ENCODE measurements around the gene IFT80.
"Not testable (repeated sequence)": the region's sequence is repeated elsewhere in the genome, so short reads cannot be mapped to it uniquely, and the experiment has no call there.

IFT80 gene

GRCh38 chr3:160362896-160363295 lies 36.1 kb downstream of the IFT80 start:
- DNase-seq (ENCODE audit: low spot score), result not testable (repeated sequence)

GRCh38 chr3:160355826-160356225 lies 43.2 kb downstream of the IFT80 start:
- no peak for DNase-seq (ENCODE audit: low spot score)

GRCh38 chr3:160346511-160346910 lies 52.5 kb downstream of the IFT80 start:
- no peak for DNase-seq (ENCODE audit: low spot score)

GRCh38 chr3:160343132-160343531 lies 55.9 kb downstream of the IFT80 start:
- no peak for DNase-seq (ENCODE audit: low spot score)

GRCh38 chr3:160340351-160340750 lies 58.7 kb downstream of the IFT80 start:
- no peak for DNase-seq (ENCODE audit: low spot score)

GRCh38 chr3:160331127-160331937 lies 67.7 kb downstream of the IFT80 start:
- no peak for DNase-seq (ENCODE audit: low spot score)

- no peak for DNase-seq (ENCODE audit: low spot score)
Measured at GRCh38 chr3:160330690-160331089, 68.3 kb downstream of the IFT80 start.

- no peak for DNase-seq (ENCODE audit: low spot score)
Measured at GRCh38 chr3:160330109-160330508, 68.9 kb downstream of the IFT80 start.

GRCh38 chr3:160326286-160326685 lies 72.7 kb downstream of the IFT80 start:
- not testable (repeated sequence) for DNase-seq (ENCODE audit: low spot score)

- DNase-seq (ENCODE audit: low spot score), result not testable (repeated sequence)
Measured at GRCh38 chr3:160321821-160322220, 77.2 kb downstream of the IFT80 start.

GRCh38 chr3:160319322-160319721 lies 79.7 kb downstream of the IFT80 start:
- DNase-seq (ENCODE audit: low spot score), result no peak

- no peak for DNase-seq (ENCODE audit: low spot score)
Measured at GRCh38 chr3:160314995-160315394, 84.0 kb downstream of the IFT80 start.

- no peak for DNase-seq (ENCODE audit: low spot score)
Measured at GRCh38 chr3:160312014-160312624, 86.9 kb downstream of the IFT80 start.

GRCh38 chr3:160302806-160303205 lies 96.2 kb downstream of the IFT80 start:
- no peak for DNase-seq (ENCODE audit: low spot score)

GRCh38 chr3:160296591-160296990 lies 102.4 kb downstream of the IFT80 start:
- peak; percentile 28 for DNase-seq (ENCODE audit: low spot score)

- DNase-seq (ENCODE audit: low spot score), result no peak
Measured at GRCh38 chr3:160291909-160292299, 107.1 kb downstream of the IFT80 start.

- DNase-seq (ENCODE audit: low spot score), result no peak
Measured at GRCh38 chr3:160291290-160291908, 107.6 kb downstream of the IFT80 start.

- DNase-seq (ENCODE audit: low spot score), result no peak
Measured at GRCh38 chr3:160287666-160288065, 111.4 kb downstream of the IFT80 start.

GRCh38 chr3:160286231-160286630 lies 112.8 kb downstream of the IFT80 start:
- DNase-seq (ENCODE audit: low spot score), result no peak

GRCh38 chr3:160280836-160281235 lies 118.2 kb downstream of the IFT80 start:
- no peak for DNase-seq (ENCODE audit: low spot score)

- DNase-seq (ENCODE audit: low spot score), result no peak
Measured at GRCh38 chr3:160279657-160280056, 119.4 kb downstream of the IFT80 start.

GRCh38 chr3:160278210-160278609 lies 120.8 kb downstream of the IFT80 start:
- no peak for DNase-seq (ENCODE audit: low spot score)

- no peak for DNase-seq (ENCODE audit: low spot score)
Measured at GRCh38 chr3:160265088-160265487, 133.9 kb downstream of the IFT80 start.
